ENCODE data around the gene UACA.
"Not testable (repeated sequence)": the region's sequence is repeated elsewhere in the genome, so short reads cannot be mapped to it uniquely, and the experiment has no call there.

UACA gene

DNA sequence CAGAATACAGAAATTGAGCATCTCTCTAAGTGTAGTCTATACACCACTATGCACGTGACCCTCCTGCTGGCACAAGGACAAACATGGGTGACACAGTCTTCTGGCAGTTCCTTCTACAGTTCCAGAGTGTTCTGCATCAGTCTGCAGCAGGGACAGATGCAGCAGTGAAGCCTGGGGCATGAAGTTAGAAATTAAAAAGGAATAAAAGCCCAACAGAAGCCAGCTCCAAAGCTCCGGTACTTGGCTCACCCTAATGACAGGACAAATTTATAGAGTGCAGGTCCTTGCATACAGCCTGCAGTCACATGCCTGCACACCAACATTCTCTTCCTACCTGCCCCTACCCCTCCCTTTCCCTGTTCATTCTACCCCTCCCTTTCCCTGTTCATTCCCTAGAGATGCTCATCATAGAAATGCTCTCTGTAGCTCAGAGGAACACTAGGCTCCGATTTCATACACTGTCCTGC is 15.0 kb downstream of the UACA start:
- peaks cover 14% of the 10 kb centered on the region for H3K4me1 Mint-ChIP-seq (ENCODE audit: low read depth)
- no peaks in the 10 kb centered on the region for H3K9me3 Mint-ChIP-seq
- H3K27me3 Mint-ChIP-seq = no peaks in the 10 kb centered on the region
- no peaks in the 10 kb centered on the region for H3K36me3 Mint-ChIP-seq (ENCODE audit: low read depth)
- H3K4me3 Mint-ChIP-seq = no peak overlapping the region
- no peak overlapping the region for H3K27ac Mint-ChIP-seq

- not testable (repeated sequence) for H3K9me3 Mint-ChIP-seq; H3K36me3 Mint-ChIP-seq (ENCODE audit: low read depth); H3K4me3 Mint-ChIP-seq; H3K27ac Mint-ChIP-seq; H3K27me3 Mint-ChIP-seq; H3K4me1 Mint-ChIP-seq (ENCODE audit: low read depth)
Observed at GRCh38 chr15:70746598-70746997, 16.8 kb downstream of the UACA start.

- no peaks in the 10 kb centered on the region for H3K36me3 Mint-ChIP-seq (ENCODE audit: low read depth)
- no peaks in the 10 kb centered on the region for H3K4me1 Mint-ChIP-seq (ENCODE audit: low read depth)
- H3K27me3 Mint-ChIP-seq = no peaks in the 10 kb centered on the region
- H3K4me3 Mint-ChIP-seq = no peak overlapping the region
- no peaks in the 10 kb centered on the region for H3K9me3 Mint-ChIP-seq
- H3K27ac Mint-ChIP-seq = no peak overlapping the region
Observed at GRCh38 chr15:70742928-70743327, 20.4 kb downstream of the UACA start.

GRCh38 chr15:70741677-70742293 is 21.6 kb downstream of the UACA start:
- Mint-ChIP-seq H3K27ac (no peak overlapping the region), H3K36me3 (ENCODE audit: low read depth) (no peaks in the 10 kb centered on the region), H3K27me3 (no peaks in the 10 kb centered on the region), H3K4me1 (ENCODE audit: low read depth) (no peaks in the 10 kb centered on the region), H3K4me3 (no peak overlapping the region), H3K9me3 (no peaks in the 10 kb centered on the region)

- Mint-ChIP-seq H3K27me3 (no peaks in the 10 kb centered on the region), H3K9me3 (no peaks in the 10 kb centered on the region), H3K36me3 (ENCODE audit: low read depth) (no peaks in the 10 kb centered on the region), H3K27ac (no peak overlapping the region), H3K4me3 (no peak overlapping the region), H3K4me1 (ENCODE audit: low read depth) (no peaks in the 10 kb centered on the region)
Observed at GRCh38 chr15:70741107-70741531, 22.2 kb downstream of the UACA start.

- H3K9me3 Mint-ChIP-seq; H3K27me3 Mint-ChIP-seq; H3K36me3 Mint-ChIP-seq (ENCODE audit: low read depth); H3K4me1 Mint-ChIP-seq (ENCODE audit: low read depth); H3K4me3 Mint-ChIP-seq; H3K27ac Mint-ChIP-seq: not testable (repeated sequence)
Observed at GRCh38 chr15:70735040-70735439, 28.3 kb downstream of the UACA start.

- no peaks in the 10 kb centered on the region for H3K9me3 Mint-ChIP-seq
- H3K27me3 Mint-ChIP-seq = peaks cover 9% of the 10 kb centered on the region
- no peaks in the 10 kb centered on the region for H3K4me1 Mint-ChIP-seq (ENCODE audit: low read depth)
- H3K36me3 Mint-ChIP-seq (ENCODE audit: low read depth) = no peaks in the 10 kb centered on the region
- no peak overlapping the region for H3K27ac Mint-ChIP-seq
- no peak overlapping the region for H3K4me3 Mint-ChIP-seq
Observed at GRCh38 chr15:70729164-70729563, 34.2 kb downstream of the UACA start.

DNA sequence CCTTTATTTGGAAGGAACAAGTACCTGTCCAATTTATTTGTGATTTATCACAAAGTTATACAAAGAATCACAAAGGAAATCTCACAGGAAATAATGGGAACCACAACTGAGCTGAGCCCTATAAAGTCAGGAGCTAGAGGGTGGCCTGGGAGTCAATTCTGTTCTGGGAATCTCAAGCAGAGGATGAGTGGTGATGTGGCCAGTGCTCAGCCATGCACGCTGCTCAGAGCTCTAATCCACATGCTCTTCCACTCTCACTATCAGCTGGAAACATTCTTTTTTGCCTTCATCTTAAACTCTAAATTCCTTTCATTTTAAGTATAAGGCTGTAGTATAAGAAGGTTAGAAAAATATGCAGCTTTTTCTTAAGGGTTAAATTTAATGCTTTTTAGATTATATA is 36.6 kb downstream of the UACA start:
- no peaks in the 10 kb centered on the region for H3K36me3 Mint-ChIP-seq (ENCODE audit: low read depth)

GRCh38 chr15:70723927-70724326 is 39.4 kb downstream of the UACA start:
- peaks cover 13% of the 10 kb centered on the region for H3K27me3 Mint-ChIP-seq
- H3K9me3 Mint-ChIP-seq = no peaks in the 10 kb centered on the region
- H3K4me1 Mint-ChIP-seq (ENCODE audit: low read depth) = no peaks in the 10 kb centered on the region
- no peaks in the 10 kb centered on the region for H3K36me3 Mint-ChIP-seq (ENCODE audit: low read depth)
- no peak overlapping the region for H3K4me3 Mint-ChIP-seq
- no peak overlapping the region for H3K27ac Mint-ChIP-seq

More for the DNA sequence above, 36.6 kb downstream of the UACA start:
- no peak overlapping the region for H3K4me3 Mint-ChIP-seq
- H3K27me3 Mint-ChIP-seq = peaks cover 13% of the 10 kb centered on the region
- H3K9me3 Mint-ChIP-seq = no peaks in the 10 kb centered on the region
- H3K4me1 Mint-ChIP-seq (ENCODE audit: low read depth) = no peaks in the 10 kb centered on the region
- H3K27ac Mint-ChIP-seq = no peak overlapping the region

DNA sequence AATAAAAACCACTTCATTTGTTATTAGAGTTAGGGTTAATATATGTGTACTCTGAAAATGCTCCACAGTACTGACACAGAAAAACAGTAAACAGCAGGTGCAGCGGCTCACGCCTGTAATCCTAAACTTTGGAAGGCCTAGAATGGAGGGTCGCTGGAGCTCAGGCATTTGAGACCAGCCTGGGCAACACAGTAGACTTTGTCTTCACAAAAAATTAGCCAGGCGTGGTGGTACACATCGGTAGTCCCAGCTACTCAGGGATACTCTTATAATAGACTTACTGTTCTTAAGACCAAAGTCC is 40.3 kb downstream of the UACA start:
- H3K4me1 Mint-ChIP-seq (ENCODE audit: low read depth) = no peaks in the 10 kb centered on the region

GRCh38 chr15:70722266-70723121 is 40.9 kb downstream of the UACA start:
- Mint-ChIP-seq H3K27me3 (peaks cover 13% of the 10 kb centered on the region), H3K27ac (no peak overlapping the region), H3K4me3 (no peak overlapping the region), H3K9me3 (no peaks in the 10 kb centered on the region), H3K4me1 (ENCODE audit: low read depth) (no peaks in the 10 kb centered on the region), H3K36me3 (ENCODE audit: low read depth) (no peaks in the 10 kb centered on the region)

More for the DNA sequence above, 40.3 kb downstream of the UACA start:
- no peak overlapping the region for H3K4me3 Mint-ChIP-seq
- peaks cover 13% of the 10 kb centered on the region for H3K27me3 Mint-ChIP-seq
- no peaks in the 10 kb centered on the region for H3K9me3 Mint-ChIP-seq
- H3K36me3 Mint-ChIP-seq (ENCODE audit: low read depth) = no peaks in the 10 kb centered on the region
- H3K27ac Mint-ChIP-seq = no peak overlapping the region

- H3K27me3 Mint-ChIP-seq = peaks cover 8% of the 10 kb centered on the region
- H3K4me3 Mint-ChIP-seq = no peak overlapping the region
- H3K27ac Mint-ChIP-seq = no peak overlapping the region
- no peaks in the 10 kb centered on the region for H3K9me3 Mint-ChIP-seq
- H3K4me1 Mint-ChIP-seq (ENCODE audit: low read depth) = no peaks in the 10 kb centered on the region
- H3K36me3 Mint-ChIP-seq (ENCODE audit: low read depth) = no peaks in the 10 kb centered on the region
Observed at GRCh38 chr15:70720228-70721016, 42.9 kb downstream of the UACA start.

DNA sequence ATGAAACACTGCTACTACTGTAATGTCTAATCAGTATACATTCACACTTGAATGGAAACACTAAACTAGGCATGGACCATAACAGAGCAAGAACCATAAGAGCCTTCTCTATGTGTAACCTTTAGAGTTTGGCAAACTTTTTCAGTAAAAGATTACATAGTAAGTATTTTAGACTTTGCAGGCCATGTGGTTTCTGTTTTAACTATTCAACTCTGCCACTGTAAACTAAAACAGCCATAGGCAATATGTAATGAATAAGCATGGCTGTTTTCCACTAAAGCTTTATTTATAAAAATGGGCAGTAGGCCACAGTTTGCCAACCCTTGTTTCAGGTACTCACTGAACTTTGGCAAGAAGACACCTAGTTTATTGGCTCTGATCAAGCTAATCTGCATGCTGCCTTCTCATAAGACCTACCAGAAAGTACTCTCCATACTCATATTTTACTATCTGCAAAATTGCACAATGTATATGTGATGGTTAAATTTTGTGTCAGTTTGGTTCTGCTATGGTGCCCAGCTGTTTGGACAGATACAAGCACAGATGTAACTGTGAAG is 46.0 kb downstream of the UACA start:
- no peak overlapping the region for H3K27ac Mint-ChIP-seq
- H3K4me3 Mint-ChIP-seq = no peak overlapping the region
- no peaks in the 10 kb centered on the region for H3K4me1 Mint-ChIP-seq (ENCODE audit: low read depth)
- H3K27me3 Mint-ChIP-seq = peaks cover 15% of the 10 kb centered on the region
- H3K9me3 Mint-ChIP-seq = no peaks in the 10 kb centered on the region
- H3K36me3 Mint-ChIP-seq (ENCODE audit: low read depth) = no peaks in the 10 kb centered on the region

- no peak overlapping the region for H3K4me3 Mint-ChIP-seq
- H3K27ac Mint-ChIP-seq = no peak overlapping the region
- H3K9me3 Mint-ChIP-seq = no peaks in the 10 kb centered on the region
- H3K4me1 Mint-ChIP-seq (ENCODE audit: low read depth) = no peaks in the 10 kb centered on the region
- no peaks in the 10 kb centered on the region for H3K36me3 Mint-ChIP-seq (ENCODE audit: low read depth)
- peaks cover 22% of the 10 kb centered on the region for H3K27me3 Mint-ChIP-seq
Observed at GRCh38 chr15:70715840-70716485, 47.4 kb downstream of the UACA start.
